Hepatocyte (in vitro differentiated cells): ENCODE data around the gene ST8SIA6. TPM values are rescaled to one million over a fixed set of nuclear protein-coding genes. Genes with fewer than 3 reads are reported as not detected.

ENCODE experiments used
- DNase-seq: peaks from one replicate; pipeline ENCODE4 v3.0.0-alpha.2; 2016; ENCODE audit warnings: low spot score
- H2AFZ ChIP-seq: fragments of 200-600 bp; sonication (generic); 2 replicates; pipeline ENCODE4 v1.6.0; 2016; ENCODE audit warnings: antibody characterized with exemption, mild to moderate bottlenecking
- H3K27ac ChIP-seq: fragments of 200-600 bp; sonication (generic); 2 replicates; pipeline ENCODE4 v1.5.1; 2016; ENCODE audit warnings: mild to moderate bottlenecking
- H3K27me3 ChIP-seq: fragments of 200-600 bp; sonication (generic); 2 replicates; pipeline ENCODE4 v1.6.1; 2016
- H3K36me3 ChIP-seq: fragments of 200-600 bp; sonication (generic); replicated peaks from 2 replicates; pipeline ENCODE4 v1.5.1; 2016; ENCODE audit warnings: low read depth; ENCODE audit not compliant: insufficient read depth
- H3K4me1 ChIP-seq: fragments of 200-600 bp; sonication (generic); 2 replicates; pipeline ENCODE4 v1.5.1; 2016; ENCODE audit warnings: mild to moderate bottlenecking, moderate library complexity; ENCODE audit not compliant: insufficient read depth
- H3K4me2 ChIP-seq: fragments of 200-600 bp; sonication (generic); 2 replicates; pipeline ENCODE4 v1.6.0; 2016
- H3K4me3 ChIP-seq: fragments of 200-600 bp; sonication (generic); 2 replicates; pipeline ENCODE4 v1.5.1; 2016; ENCODE audit warnings: mild to moderate bottlenecking
- H3K79me2 ChIP-seq: fragments of 200-600 bp; sonication (generic); 2 replicates; pipeline ENCODE4 v1.6.0; 2017; ENCODE audit warnings: mild to moderate bottlenecking
- H3K9me2 ChIP-seq: fragments of 200-600 bp; sonication (generic); replicated peaks from 2 replicates; pipeline ENCODE4 v1.6.0; 2017; ENCODE audit warnings: mild to moderate bottlenecking; ENCODE audit not compliant: insufficient read depth
- H3K9me3 ChIP-seq: fragments of 200-600 bp; sonication (generic); 2 replicates; pipeline ENCODE4 v1.5.1; 2016; ENCODE audit warnings: low read depth, mild to moderate bottlenecking
- H4K20me1 ChIP-seq: fragments of 200-600 bp; sonication (generic); 2 replicates; pipeline ENCODE4 v1.6.0; 2016; ENCODE audit warnings: mild to moderate bottlenecking; ENCODE audit not compliant: insufficient read depth, poor library complexity, severe bottlenecking
- EZH2 ChIP-seq: fragments of 200-600 bp; sonication (generic); IDR thresholded peaks from 2 replicates; pipeline ENCODE4 v1.6.1; 2016; ENCODE audit warnings: antibody characterized with exemption, mild to moderate bottlenecking, borderline replicate concordance
- EZH2phosphoT487 ChIP-seq: fragments of 200-600 bp; sonication (generic); IDR thresholded peaks from one replicate; pipeline ENCODE4 v1.6.1; 2018; ENCODE audit warnings: antibody characterized with exemption, mild to moderate bottlenecking, low read depth, moderate library complexity; ENCODE audit not compliant: unreplicated experiment, severe bottlenecking
- WGBS: methylation state at CpG from one replicate; pipeline ENCODE4 v1.1.6; 2016; ENCODE audit warnings: low lambda C conversion rate; ENCODE audit errors: missing lambda C conversion rate; 5-methylcytosine and 5-hydroxymethylcytosine counted together
- polyA plus RNA-seq: library from polyadenylated mRNA; unstranded; fragments of >200 nt; fragmentation: Nextera tagmentation; extraction: Ambion mirVana; gene quantifications from 2 replicates; pipeline ENCODE4 v1.2.1, GENCODE V29; 2016
- small RNA-seq: library from RNA; depleted of rRNA; stranded (forward); fragments of <200 nt; gene quantifications from one replicate; pipeline ENCODE3, GENCODE V24; 2014
- total RNA-seq: library from RNA; depleted of rRNA; stranded (reverse); fragments of >200 nt; gene quantifications from 2 replicates; pipeline ENCODE4 v1.2.3, GENCODE V29; 2014
- TF ChIP-seq, protein P1 (sequence below): fragments of 200-600 bp; sonication (generic); IDR thresholded peaks from 2 replicates; pipeline ENCODE4 v1.5.1; 2016; ENCODE audit warnings: antibody characterized with exemption, mild to moderate bottlenecking; ENCODE audit not compliant: poor library complexity

ST8SIA6 gene
- total and polyA plus RNA-seq, 2 experiments from 2014 or later: 0.10 TPM; not detected in 1

DNA sequence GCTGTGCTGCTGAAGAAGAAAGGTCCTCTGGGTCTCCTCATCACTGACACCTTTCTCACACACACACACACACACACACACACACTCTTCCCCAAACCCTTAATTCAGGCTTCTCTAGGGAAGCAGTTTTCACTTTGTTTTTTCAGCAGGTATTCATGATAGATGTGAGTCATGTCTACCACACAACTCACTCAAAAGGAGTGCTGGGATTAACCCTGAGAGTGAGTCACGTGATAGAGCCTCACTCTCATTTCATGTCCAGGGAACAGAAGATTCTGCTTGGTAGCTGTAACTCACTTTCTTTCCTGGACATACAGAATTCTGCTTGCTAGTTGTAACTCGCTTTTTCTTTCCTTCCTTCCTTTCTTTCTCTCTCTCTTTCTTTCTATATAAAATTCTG, 181.0 kb downstream of the ST8SIA6 start:
- TF ChIP-seq EZH2: no peak
- TF ChIP-seq, protein P1, sequence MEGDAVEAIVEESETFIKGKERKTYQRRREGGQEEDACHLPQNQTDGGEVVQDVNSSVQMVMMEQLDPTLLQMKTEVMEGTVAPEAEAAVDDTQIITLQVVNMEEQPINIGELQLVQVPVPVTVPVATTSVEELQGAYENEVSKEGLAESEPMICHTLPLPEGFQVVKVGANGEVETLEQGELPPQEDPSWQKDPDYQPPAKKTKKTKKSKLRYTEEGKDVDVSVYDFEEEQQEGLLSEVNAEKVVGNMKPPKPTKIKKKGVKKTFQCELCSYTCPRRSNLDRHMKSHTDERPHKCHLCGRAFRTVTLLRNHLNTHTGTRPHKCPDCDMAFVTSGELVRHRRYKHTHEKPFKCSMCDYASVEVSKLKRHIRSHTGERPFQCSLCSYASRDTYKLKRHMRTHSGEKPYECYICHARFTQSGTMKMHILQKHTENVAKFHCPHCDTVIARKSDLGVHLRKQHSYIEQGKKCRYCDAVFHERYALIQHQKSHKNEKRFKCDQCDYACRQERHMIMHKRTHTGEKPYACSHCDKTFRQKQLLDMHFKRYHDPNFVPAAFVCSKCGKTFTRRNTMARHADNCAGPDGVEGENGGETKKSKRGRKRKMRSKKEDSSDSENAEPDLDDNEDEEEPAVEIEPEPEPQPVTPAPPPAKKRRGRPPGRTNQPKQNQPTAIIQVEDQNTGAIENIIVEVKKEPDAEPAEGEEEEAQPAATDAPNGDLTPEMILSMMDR: no peak
- no peak for TF ChIP-seq EZH2phosphoT487
- Histone ChIP-seq H3K79me2 (no peaks in the 10 kb centered on the region), H3K4me1 (peaks cover 13% of the 10 kb centered on the region), H3K27ac (peak overlapping the region; percentile 87), H3K36me3 (no peaks in the 10 kb centered on the region), H2AFZ (no peak overlapping the region), H4K20me1 (no peaks in the 10 kb centered on the region), H3K9me3 (no peaks in the 10 kb centered on the region), H3K9me2 (no peaks in the 10 kb centered on the region), H3K4me2 (no peak overlapping the region), H3K27me3 (no peaks in the 10 kb centered on the region), H3K4me3 (no peak overlapping the region)
- 53% methylated on average over 2 of the region's 2 CpGs for WGBS
- DNase-seq: peak; percentile 79

DNA sequence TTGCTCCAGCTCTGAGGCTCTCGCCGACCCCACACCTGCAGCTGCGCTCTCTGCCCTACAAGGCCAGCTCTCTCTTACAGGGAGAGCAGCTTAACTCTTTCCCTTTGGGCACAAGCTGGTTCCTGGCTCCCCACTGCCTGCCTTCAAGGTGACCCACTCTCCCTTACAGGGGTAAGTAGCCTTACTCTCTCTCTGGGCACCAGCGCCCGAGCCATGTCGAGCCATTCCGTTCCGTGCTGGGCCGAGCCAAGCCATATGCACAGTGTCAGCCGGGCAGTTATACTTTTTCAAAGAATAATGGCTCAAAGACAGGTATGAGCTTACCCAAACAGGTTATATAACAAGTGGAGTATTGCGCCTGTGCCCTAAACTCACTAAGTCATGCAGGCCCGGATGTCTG, 181.7 kb downstream of the ST8SIA6 start:
- Histone ChIP-seq H4K20me1 (no peaks in the 10 kb centered on the region), H3K4me3 (no peak overlapping the region), H3K36me3 (no peaks in the 10 kb centered on the region), H2AFZ (no peak overlapping the region), H3K9me2 (no peaks in the 10 kb centered on the region), H3K4me1 (peaks cover 10% of the 10 kb centered on the region), H3K27ac (peak overlapping the region; percentile 87), H3K79me2 (no peaks in the 10 kb centered on the region), H3K9me3 (no peaks in the 10 kb centered on the region), H3K27me3 (no peaks in the 10 kb centered on the region), H3K4me2 (no peak overlapping the region)
- TF ChIP-seq EZH2: no peak
- no peak for TF ChIP-seq EZH2phosphoT487
- TF ChIP-seq, protein P1: no peak
- WGBS: 96% methylated on average over 12 of the region's 12 CpGs
- DNase-seq: no peak

Small RNA genes lying within 50 kb of the gene (small RNA-seq; reads per million reads assigned to genes)
- not detected for gene RF00019

Other genes with a start within 250 kb of the ST8SIA6 start
- gene VIM, start 226.4 kb downstream of the ST8SIA6 start, total RNA-seq: 833 and 1,051 TPM in 2 replicates
- gene VIM, start 226.4 kb downstream of the ST8SIA6 start, polyA plus RNA-seq: 302 and 335 TPM in 2 replicates
- 14.8 and 30.3 TPM in 2 replicates for gene HACD1, start 162.8 kb upstream of the ST8SIA6 start, total RNA-seq
- gene HACD1, start 162.8 kb upstream of the ST8SIA6 start, polyA plus RNA-seq: 31.9 and 38.8 TPM in 2 replicates
- gene STAM, start 189.6 kb upstream of the ST8SIA6 start, total RNA-seq: 29.9 and 32.2 TPM in 2 replicates
- 16.7 and 20.6 TPM in 2 replicates for gene STAM, start 189.6 kb upstream of the ST8SIA6 start, polyA plus RNA-seq